OCI-LY3 (cell line): ENCODE results near the gene LSR.
A peak's percentile ranks its signal among the peaks of the same experiment; 100 is the strongest.

Experiments used
- H2AFZ ChIP-seq: fragments of 200-600, 300-600 bp; shearing (Covaris generic); 2 replicates; pipeline ENCODE4 v1.6.0; 2014; ENCODE audit warnings: antibody characterized with exemption, low read depth, low read length
- H3K27ac ChIP-seq: fragments of 200-600, 300-600 bp; sonication (generic); 2 replicates; pipeline ENCODE4 v1.5.1; 2014; ENCODE audit warnings: mild to moderate bottlenecking, low read length, moderate library complexity, mixed read lengths
- H3K27me3 ChIP-seq: fragments of 200-600, 300-600 bp; sonication (generic); 2 replicates; pipeline ENCODE4 v1.6.1; 2014; ENCODE audit warnings: low read depth, low read length, mixed read lengths
- H3K36me3 ChIP-seq: fragments of 200-600, 300-600 bp; sonication (generic); replicated peaks from 2 replicates; pipeline ENCODE3; 2014; ENCODE audit warnings: low read depth, low read length, mixed read lengths
- H3K4me1 ChIP-seq: fragments of 300-600, 200-600 bp; sonication (generic); 2 replicates; pipeline ENCODE4 v1.6.1; 2014; ENCODE audit warnings: low read length, mixed read lengths
- H3K4me2 ChIP-seq: fragments of 200-600, 300-600 bp; sonication (generic); 2 replicates; pipeline ENCODE4 v1.6.1; 2014; ENCODE audit warnings: low read length, mixed read lengths
- H3K4me3 ChIP-seq: fragments of 300-600, 200-600 bp; sonication (generic); 2 replicates; pipeline ENCODE4 v1.5.1; 2014; ENCODE audit warnings: antibody characterized with exemption, mild to moderate bottlenecking, low read length, moderate library complexity
- H3K79me2 ChIP-seq: fragments of 300-600, 200-600 bp; shearing (Covaris generic); 2 replicates; pipeline ENCODE4 v1.6.1; 2014; ENCODE audit warnings: mild to moderate bottlenecking, low read length, mixed read lengths
- H3K9ac ChIP-seq: fragments of 300-600, 200-600 bp; shearing (Covaris generic); 2 replicates; pipeline ENCODE4 v1.6.0; 2014; ENCODE audit warnings: mild to moderate bottlenecking, low read length, moderate library complexity
- H3K9me3 ChIP-seq: fragments of 200-600, 300-600 bp; shearing (Covaris generic); 2 replicates; pipeline ENCODE4 v1.6.1; 2014; ENCODE audit warnings: low read length, mixed read lengths; ENCODE audit not compliant: insufficient read depth
- H4K20me1 ChIP-seq: fragments of 200-600, 300-600 bp; sonication (generic); 2 replicates; pipeline ENCODE4 v1.6.1; 2016; ENCODE audit warnings: low read length, mixed read lengths; ENCODE audit not compliant: insufficient read depth
- EZH2phosphoT487 ChIP-seq: fragments of 200-600 bp; shearing (Covaris generic); IDR thresholded peaks from 2 replicates; pipeline ENCODE4 v1.6.1; 2018; ENCODE audit warnings: antibody characterized with exemption, mixed run types, low read depth
- TF ChIP-seq, protein P1 (sequence below): fragments of 200-600, 300-600 bp; sonication (generic); IDR thresholded peaks from 2 replicates; pipeline ENCODE4 v1.5.1; 2014; ENCODE audit warnings: antibody characterized with exemption, low read length, low read depth

Gene LSR, protein sequence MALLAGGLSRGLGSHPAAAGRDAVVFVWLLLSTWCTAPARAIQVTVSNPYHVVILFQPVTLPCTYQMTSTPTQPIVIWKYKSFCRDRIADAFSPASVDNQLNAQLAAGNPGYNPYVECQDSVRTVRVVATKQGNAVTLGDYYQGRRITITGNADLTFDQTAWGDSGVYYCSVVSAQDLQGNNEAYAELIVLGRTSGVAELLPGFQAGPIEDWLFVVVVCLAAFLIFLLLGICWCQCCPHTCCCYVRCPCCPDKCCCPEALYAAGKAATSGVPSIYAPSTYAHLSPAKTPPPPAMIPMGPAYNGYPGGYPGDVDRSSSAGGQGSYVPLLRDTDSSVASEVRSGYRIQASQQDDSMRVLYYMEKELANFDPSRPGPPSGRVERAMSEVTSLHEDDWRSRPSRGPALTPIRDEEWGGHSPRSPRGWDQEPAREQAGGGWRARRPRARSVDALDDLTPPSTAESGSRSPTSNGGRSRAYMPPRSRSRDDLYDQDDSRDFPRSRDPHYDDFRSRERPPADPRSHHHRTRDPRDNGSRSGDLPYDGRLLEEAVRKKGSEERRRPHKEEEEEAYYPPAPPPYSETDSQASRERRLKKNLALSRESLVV

GRCh38 chr19:35248310-35249145 lies at the start of gene LSR:
TSS of gene LSR (plus strand) at chr19:35249002. CDS start at chr19:35249023, 21 bp downstream.
- Histone ChIP-seq H3K79me2 (no peaks in the 10 kb centered on the region), H3K27ac (no peak within 1 kb of the TSS), H3K27me3 (peaks cover 33% of the 10 kb centered on the region), H2AFZ (peak within 1 kb of the TSS; percentile 27), H4K20me1 (no peaks in the 10 kb centered on the region), H3K4me1 (peaks cover 10% of the 10 kb centered on the region), H3K36me3 (no peaks in the 10 kb centered on the region), H3K4me2 (peak within 1 kb of the TSS; percentile 98), H3K4me3 (peak within 1 kb of the TSS; percentile 82), H3K9me3 (peaks cover 3% of the 10 kb centered on the region; the same call in 1 of the 2 replicates), H3K9ac (peak within 1 kb of the TSS; percentile 46)
- TF ChIP-seq, protein P1, sequence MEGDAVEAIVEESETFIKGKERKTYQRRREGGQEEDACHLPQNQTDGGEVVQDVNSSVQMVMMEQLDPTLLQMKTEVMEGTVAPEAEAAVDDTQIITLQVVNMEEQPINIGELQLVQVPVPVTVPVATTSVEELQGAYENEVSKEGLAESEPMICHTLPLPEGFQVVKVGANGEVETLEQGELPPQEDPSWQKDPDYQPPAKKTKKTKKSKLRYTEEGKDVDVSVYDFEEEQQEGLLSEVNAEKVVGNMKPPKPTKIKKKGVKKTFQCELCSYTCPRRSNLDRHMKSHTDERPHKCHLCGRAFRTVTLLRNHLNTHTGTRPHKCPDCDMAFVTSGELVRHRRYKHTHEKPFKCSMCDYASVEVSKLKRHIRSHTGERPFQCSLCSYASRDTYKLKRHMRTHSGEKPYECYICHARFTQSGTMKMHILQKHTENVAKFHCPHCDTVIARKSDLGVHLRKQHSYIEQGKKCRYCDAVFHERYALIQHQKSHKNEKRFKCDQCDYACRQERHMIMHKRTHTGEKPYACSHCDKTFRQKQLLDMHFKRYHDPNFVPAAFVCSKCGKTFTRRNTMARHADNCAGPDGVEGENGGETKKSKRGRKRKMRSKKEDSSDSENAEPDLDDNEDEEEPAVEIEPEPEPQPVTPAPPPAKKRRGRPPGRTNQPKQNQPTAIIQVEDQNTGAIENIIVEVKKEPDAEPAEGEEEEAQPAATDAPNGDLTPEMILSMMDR: no peak
- TF ChIP-seq EZH2phosphoT487: no peak

- no peak overlapping the region for H3K4me3 ChIP-seq
- H3K79me2 ChIP-seq: no peaks in the 10 kb centered on the region
- peaks cover 8% of the 10 kb centered on the region for H3K4me1 ChIP-seq
- H3K9me3 ChIP-seq: no peaks in the 10 kb centered on the region
- H3K27me3 ChIP-seq: peaks cover 10% of the 10 kb centered on the region; the same call in 1 of the 2 replicates
- no peak overlapping the region for H3K9ac ChIP-seq
- H2AFZ ChIP-seq: no peak overlapping the region
- no peak overlapping the region for H3K4me2 ChIP-seq
- H4K20me1 ChIP-seq: no peaks in the 10 kb centered on the region
- no peak overlapping the region for H3K27ac ChIP-seq
- TF ChIP-seq EZH2phosphoT487: no peak
- TF ChIP-seq, protein P1: no peak
- H3K36me3 ChIP-seq: no peaks in the 10 kb centered on the region
Observed at GRCh38 chr19:35199481-35199880, 49.3 kb upstream of the LSR start.

GRCh38 chr19:35202722-35203688 lies 45.8 kb upstream of the LSR start:
- H2AFZ ChIP-seq: no peak overlapping the region
- H3K4me2 ChIP-seq: no peak overlapping the region

More at GRCh38 chr19:35202722-35203688, 45.8 kb upstream of the LSR start:
- H3K9me3 ChIP-seq: peaks cover 9% of the 10 kb centered on the region; the same call in 1 of the 2 replicates
- no peak for TF ChIP-seq EZH2phosphoT487
- TF ChIP-seq, protein P1: no peak
- H4K20me1 ChIP-seq: no peaks in the 10 kb centered on the region
- H3K4me1 ChIP-seq: peaks cover 36% of the 10 kb centered on the region
- peaks cover 10% of the 10 kb centered on the region; the same call in 1 of the 2 replicates for H3K27me3 ChIP-seq
- H3K27ac ChIP-seq: no peak overlapping the region
- H3K79me2 ChIP-seq: no peaks in the 10 kb centered on the region
- H3K36me3 ChIP-seq: no peaks in the 10 kb centered on the region
- H3K4me3 ChIP-seq: no peak overlapping the region
- no peak overlapping the region for H3K9ac ChIP-seq
